ENCODE data around the gene IL17RE. TPM values are rescaled to one million over a fixed set of nuclear protein-coding genes. Genes with fewer than 3 reads are reported as not detected.
"Not testable (repeated sequence)": the region's sequence is repeated elsewhere in the genome, so short reads cannot be mapped to it uniquely, and the experiment has no call there.

IL17RE gene, protein sequence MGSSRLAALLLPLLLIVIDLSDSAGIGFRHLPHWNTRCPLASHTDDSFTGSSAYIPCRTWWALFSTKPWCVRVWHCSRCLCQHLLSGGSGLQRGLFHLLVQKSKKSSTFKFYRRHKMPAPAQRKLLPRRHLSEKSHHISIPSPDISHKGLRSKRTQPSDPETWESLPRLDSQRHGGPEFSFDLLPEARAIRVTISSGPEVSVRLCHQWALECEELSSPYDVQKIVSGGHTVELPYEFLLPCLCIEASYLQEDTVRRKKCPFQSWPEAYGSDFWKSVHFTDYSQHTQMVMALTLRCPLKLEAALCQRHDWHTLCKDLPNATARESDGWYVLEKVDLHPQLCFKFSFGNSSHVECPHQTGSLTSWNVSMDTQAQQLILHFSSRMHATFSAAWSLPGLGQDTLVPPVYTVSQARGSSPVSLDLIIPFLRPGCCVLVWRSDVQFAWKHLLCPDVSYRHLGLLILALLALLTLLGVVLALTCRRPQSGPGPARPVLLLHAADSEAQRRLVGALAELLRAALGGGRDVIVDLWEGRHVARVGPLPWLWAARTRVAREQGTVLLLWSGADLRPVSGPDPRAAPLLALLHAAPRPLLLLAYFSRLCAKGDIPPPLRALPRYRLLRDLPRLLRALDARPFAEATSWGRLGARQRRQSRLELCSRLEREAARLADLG
- total RNA-seq = under 0.01 TPM in 2 replicates

- no peak for DNase-seq (ENCODE audit: low read depth in 2 of 2)
Measured at GRCh38 chr3:9902372-9903237, at the start of gene IL17RE. Gene IL17RE, plus strand, starts transcription at chr3:9902848. Its CDS starts 85 bp downstream, at chr3:9902933.

GRCh38 chr3:9854291-9854940, 48.2 kb upstream of the IL17RE start:
- not testable (repeated sequence) for DNase-seq (ENCODE audit: low read depth in 2 of 2)

DNA sequence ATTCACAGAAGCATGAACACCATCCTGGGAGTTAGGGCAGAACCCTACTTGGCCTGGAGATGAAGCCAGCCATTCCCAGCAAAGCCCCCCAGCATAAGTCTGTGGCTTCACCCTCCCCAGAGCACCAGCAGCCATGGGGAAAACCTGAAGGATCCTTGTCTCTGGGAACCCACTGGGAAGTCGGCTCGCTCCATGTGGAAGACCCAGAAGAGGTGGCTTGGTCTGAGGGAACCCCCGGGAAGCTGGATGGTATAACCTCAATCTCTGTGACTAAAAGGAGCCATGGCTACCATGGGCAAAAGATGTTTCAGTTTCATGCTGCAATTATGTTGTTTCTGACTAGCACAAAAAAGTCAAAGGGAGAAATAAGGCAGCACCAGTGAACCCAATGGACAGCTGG, 47.1 kb upstream of the IL17RE start:
- DNase-seq (ENCODE audit: low read depth in 2 of 2) = no peak

- DNase-seq (ENCODE audit: low read depth in 2 of 2) = no peak
Measured at GRCh38 chr3:9859530-9860025, 43.1 kb upstream of the IL17RE start.

- DNase-seq (ENCODE audit: low read depth in 2 of 2) = no peak
Measured at GRCh38 chr3:9861201-9861600, 41.4 kb upstream of the IL17RE start.

DNA sequence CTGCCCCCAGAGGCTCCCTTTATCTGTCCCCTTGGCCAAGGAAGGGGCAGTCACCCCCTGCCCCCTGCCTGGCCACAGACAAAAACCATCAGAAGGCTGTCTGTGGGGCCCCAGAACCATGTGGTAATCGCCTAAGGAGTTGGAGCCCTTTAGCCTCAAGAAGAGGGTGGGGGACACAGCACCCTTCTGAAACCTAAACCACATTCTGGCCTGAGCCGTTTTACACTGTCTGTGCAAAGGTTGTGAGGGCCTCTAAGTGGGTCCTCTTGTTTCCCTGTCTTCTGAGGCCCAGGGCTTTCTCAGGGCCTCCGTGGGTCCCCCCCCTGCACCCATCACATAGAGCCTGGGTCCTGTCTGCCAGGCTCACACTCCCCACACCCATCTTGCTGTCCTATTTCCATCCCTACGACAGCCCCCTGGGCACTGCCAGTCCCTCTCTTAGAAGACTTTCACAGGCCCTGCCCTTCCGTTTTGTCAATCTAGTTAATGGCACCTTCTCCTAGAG, 41.0 kb upstream of the IL17RE start:
- DNase-seq (ENCODE audit: low read depth in 2 of 2) = no peak

DNA sequence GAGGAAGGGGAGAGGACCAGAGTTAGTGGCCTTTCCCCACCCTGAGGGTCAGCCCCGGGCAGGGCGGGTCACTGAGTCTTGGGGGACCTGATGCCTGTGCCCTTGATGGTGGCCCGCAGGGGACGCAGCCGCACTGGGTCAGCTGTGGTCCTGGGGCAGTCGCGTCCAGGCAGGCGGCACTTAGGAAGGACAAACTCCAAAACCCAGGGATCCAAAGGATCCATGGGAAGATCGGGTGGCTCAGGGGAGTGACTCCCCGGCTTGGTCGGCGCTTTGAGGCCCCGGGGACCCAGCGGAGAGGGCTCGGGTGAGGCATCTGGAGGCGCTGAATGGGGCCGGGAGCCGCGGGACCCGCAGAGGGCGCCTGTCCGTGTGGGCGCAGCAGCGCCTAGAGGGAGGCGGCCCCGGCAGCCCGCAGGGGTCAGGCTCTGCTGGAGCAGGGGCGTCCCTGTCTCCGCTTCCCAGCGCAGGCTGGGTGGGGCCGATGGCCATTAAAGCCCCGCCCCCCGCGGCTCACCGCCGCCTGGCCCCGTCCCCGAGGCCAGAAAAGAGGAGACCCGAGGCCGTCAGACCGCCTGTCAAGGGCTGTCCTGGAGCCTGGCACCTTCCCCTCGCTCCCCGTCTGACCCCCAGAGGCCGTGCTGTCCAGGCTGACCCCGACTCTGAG, 40.1 kb upstream of the IL17RE start:
- peak; percentile 43 to 49 for DNase-seq (ENCODE audit: low read depth in 2 of 2)

GRCh38 chr3:9863058-9863772, 39.4 kb upstream of the IL17RE start:
- DNase-seq (ENCODE audit: low read depth in 2 of 2) = no peak

DNA sequence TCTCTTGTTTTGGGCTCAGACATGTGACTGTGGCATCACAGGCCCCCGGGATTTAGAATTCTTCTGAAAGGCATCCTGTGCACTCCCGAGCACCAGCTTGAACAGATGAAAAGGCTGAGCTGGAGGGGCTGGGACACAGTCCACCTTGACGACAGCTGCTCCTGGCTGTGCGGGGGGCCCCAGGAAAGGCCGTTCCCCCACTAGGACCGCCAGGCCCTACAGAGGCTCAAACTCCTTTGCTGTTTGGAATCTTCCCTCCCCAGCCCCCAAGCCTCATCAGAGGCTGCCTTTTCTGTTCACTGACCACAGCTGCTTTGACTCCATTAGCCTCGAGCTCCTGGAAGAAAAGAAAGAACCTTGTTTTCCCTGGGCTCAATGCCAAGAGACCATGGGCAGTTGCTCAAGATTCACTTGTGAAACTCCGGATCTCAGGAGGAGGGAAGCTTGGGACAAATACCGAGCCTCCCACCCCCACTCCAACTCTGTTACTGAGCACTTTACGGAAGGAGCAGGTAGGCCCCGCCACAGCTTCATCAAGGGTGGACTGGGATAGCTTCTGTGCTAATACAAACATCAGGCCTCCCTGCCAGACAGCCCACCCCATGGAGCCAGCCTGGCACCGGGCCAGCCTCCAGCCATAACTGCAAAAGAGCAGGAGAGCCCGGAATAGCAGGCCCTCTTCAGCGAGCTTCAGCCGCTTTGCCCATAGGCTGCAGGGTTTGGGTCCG, 38.3 kb upstream of the IL17RE start:
- no peak for DNase-seq (ENCODE audit: low read depth in 2 of 2)

- not testable (repeated sequence) for DNase-seq (ENCODE audit: low read depth in 2 of 2)
Measured at GRCh38 chr3:9865125-9865637, 37.5 kb upstream of the IL17RE start.

GRCh38 chr3:9866639-9867038, 36.0 kb upstream of the IL17RE start:
- DNase-seq (ENCODE audit: low read depth in 2 of 2) = no peak

DNA sequence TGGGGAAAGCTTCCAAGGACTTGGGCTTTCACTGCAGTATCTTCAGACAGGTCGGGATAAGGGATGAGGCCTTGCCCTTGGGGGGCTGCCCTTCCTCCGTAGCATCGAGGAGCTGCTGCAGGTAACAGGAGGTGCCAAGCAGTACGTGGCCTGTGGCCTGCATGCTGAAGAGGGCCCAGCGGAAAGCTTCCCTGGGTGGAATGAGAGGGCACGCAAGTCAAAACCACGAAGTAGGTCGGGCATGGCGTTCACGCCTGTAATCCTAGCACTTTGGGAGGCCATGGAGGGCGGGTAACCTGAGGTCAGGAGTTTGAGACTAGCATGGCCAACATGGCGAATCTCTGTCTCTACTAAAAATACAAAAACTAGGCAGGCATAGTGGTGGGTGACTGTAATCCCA, 35.5 kb upstream of the IL17RE start:
- no peak for DNase-seq (ENCODE audit: low read depth in 2 of 2)

GRCh38 chr3:9869955-9870354, 32.7 kb upstream of the IL17RE start:
- DNase-seq (ENCODE audit: low read depth in 2 of 2) = no peak

DNA sequence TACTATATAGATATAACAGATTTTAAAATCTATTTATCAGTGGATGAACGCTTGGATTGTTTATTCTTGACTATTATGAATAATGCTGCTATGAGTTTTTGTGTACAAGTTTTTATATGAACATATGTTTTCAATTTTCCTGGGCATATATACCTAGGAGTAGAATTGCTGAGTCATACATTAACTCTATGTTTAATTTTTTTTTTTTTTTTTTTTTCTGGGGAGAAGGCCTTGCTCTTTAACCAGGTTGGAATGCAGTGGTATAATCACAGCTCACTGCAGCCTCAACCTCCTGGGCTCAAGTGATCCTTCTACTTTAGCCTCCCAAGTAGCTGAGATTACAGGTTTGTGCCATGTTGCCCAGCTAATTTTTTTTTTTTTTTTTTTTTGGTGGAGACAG, 31.7 kb upstream of the IL17RE start:
- DNase-seq (ENCODE audit: low read depth in 2 of 2) = peak in 1 of 2 donors; percentile 12

GRCh38 chr3:9872067-9872466, 30.6 kb upstream of the IL17RE start:
- not testable (repeated sequence) for DNase-seq (ENCODE audit: low read depth in 2 of 2)

DNA sequence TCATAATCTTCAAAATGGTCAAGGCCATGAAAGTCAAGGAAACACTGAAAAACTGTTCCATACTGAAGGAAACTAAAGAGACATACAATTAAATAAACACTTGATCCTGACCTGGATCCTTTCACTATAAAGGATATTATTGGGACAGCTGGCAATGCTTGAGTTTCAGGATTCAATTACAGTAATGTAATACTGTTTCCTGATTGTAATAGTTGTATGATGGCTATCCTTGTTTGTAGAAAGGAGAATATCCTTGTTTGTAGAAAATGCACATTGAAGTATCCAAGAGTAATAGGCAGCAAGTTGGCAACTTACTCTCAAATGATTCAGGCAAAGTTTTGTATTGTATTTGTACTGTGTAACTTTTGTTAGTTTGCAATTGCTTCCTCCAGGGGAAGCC, 27.2 kb upstream of the IL17RE start:
- DNase-seq (ENCODE audit: low read depth in 2 of 2) = no peak

DNA sequence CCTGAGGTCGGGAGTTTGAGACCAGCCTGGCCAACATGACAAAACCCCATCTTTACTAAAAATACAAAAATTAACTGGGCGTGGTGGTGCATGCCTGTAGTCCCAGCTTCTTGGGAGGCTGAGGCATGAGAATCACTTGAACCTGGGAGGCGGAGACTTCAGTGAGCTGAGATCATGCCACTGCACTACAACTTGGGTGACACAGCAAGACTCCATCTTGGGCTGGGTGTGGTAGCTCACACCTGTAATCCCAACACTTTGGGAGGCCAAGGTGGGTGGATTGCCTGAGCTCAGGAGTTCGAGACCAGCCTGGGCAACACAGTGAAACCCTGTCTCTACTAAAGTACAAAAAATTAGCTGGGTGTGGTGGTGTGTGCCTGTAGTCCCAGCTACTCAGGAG, 26.4 kb upstream of the IL17RE start:
- not testable (repeated sequence) for DNase-seq (ENCODE audit: low read depth in 2 of 2)

DNA sequence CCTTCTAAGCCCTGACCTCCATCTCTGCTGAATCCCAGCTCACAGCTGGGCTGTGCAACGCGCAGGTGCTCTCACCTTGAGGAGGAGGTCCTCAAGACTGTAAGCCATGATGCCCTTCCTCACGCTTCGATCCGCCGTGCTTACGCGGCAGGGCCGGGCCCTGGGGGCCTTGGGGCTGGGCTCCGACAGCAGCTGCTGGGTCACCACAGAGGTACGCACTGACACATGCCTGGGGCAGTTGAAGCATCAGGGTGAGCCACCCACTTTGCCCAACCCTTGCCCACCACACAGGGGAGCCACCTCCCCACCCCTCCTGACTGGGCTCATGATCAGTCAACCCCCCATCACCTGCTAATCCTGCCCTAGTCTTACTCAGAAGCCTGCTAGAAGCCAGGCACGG, 25.7 kb upstream of the IL17RE start:
- no peak for DNase-seq (ENCODE audit: low read depth in 2 of 2)

GRCh38 chr3:9878700-9879099, 23.9 kb upstream of the IL17RE start:
- DNase-seq (ENCODE audit: low read depth in 2 of 2) = no peak

Measured in lung microvascular endothelial cell (primary cell).